H1 (cell line): ENCODE data around the gene SMIM20. TPM values are rescaled to one million over a fixed set of nuclear protein-coding genes. Genes with fewer than 3 reads are reported as not detected.

Source experiments
- CTCF ChIA-PET: fragments of 300-600 bp; sonication (Branson Sonifier 250); formaldehyde crosslinking; loops from one replicate; lab custom pipeline; 2021; ENCODE audit not compliant: partially characterized antibody; lab: Charles Lee
- POLR2A ChIA-PET: fragments of 300-600 bp; sonication (Branson Sonifier 250); formaldehyde crosslinking; loops from one replicate; lab custom pipeline; 2021; ENCODE audit warnings: inconsistent platforms; ENCODE audit not compliant: partially characterized antibody; lab: Charles Lee
- DNase-seq, 2 experiments: peaks; one replicate each; pipeline versions ENCODE4 v3.0.0 to v3.0.0-alpha.2; 2010 to 2022; ENCODE audit warnings: low spot score in 2 of 2, low read depth in 1 of 2, mixed read lengths in 1 of 2
- FAIRE-seq: peaks from 2 replicates; lab custom pipeline; 2011; peaks lifted over from hg19 to GRCh38; lab: Jason Lieb, UNC
- H2AFZ ChIP-seq: 2 replicates; pipeline ENCODE4 v1.8.1; 2012; ENCODE audit warnings: low read length, inconsistent platforms
- H2AK5ac ChIP-seq: 2 replicates; pipeline ENCODE4 v1.6.1; 2013; ENCODE audit warnings: low read depth, low read length
- H2BK120ac ChIP-seq: replicated peaks from 2 replicates; pipeline ENCODE3; 2013; ENCODE audit warnings: low read depth, low read length, inconsistent platforms
- H2BK12ac ChIP-seq: 2 replicates; pipeline ENCODE4 v1.6.1; 2013; ENCODE audit warnings: low read depth, low read length
- H2BK15ac ChIP-seq: 2 replicates; pipeline ENCODE4 v1.6.1; 2013; ENCODE audit warnings: low read length
- H2BK20ac ChIP-seq: 2 replicates; pipeline ENCODE4 v1.6.1; 2013; ENCODE audit warnings: low read length
- H2BK5ac ChIP-seq: 2 replicates; pipeline ENCODE4 v1.6.1; 2013; ENCODE audit warnings: low read depth, low read length
- H3K14ac ChIP-seq: 2 replicates; pipeline ENCODE4 v1.6.1; 2013; ENCODE audit warnings: inconsistent platforms; ENCODE audit not compliant: insufficient read length
- H3K18ac ChIP-seq: 2 replicates; pipeline ENCODE4 v1.6.1; 2013; ENCODE audit warnings: low read length; ENCODE audit errors: extremely low read depth
- H3K23ac ChIP-seq: 2 replicates; pipeline ENCODE4 v1.6.1; 2013; ENCODE audit warnings: inconsistent platforms; ENCODE audit not compliant: insufficient read length
- H3K23me2 ChIP-seq: 2 replicates; pipeline ENCODE4 v1.6.1; 2013; ENCODE audit warnings: low read depth, low read length
- H3K27ac ChIP-seq: 2 replicates; pipeline ENCODE4 v1.6.1; 2011; ENCODE audit warnings: low read depth, low read length, inconsistent platforms
- H3K27me3 ChIP-seq, 4 experiments: replicated peaks in 1 of 4; 1 replicate in 1 of 4; 2 replicates in 3 of 4; pipeline versions ENCODE4 v1.6.1 to v1.8.1; 2011 to 2013; ENCODE audit warnings: low read length in 3 of 4, mild to moderate bottlenecking in 3 of 4, inconsistent platforms in 2 of 4, mixed read lengths in 2 of 4, moderate library complexity in 1 of 4; ENCODE audit not compliant: control insufficient read depth in 3 of 4, insufficient read depth in 3 of 4; ENCODE audit errors: extremely low read depth in 1 of 4
- H3K36me3 ChIP-seq, 4 experiments: 2 replicates each; pipeline versions ENCODE4 v1.6.1 to v1.8.1; 2011 to 2013; ENCODE audit warnings: mild to moderate bottlenecking in 4 of 4, low read length in 3 of 4, moderate library complexity in 2 of 4, control low read depth in 1 of 4, inconsistent platforms in 1 of 4; ENCODE audit not compliant: insufficient read depth in 4 of 4, control insufficient read depth in 2 of 4
- H3K4ac ChIP-seq: replicated peaks from 2 replicates; pipeline ENCODE3; 2013; ENCODE audit warnings: low read length, low read depth, mixed read lengths, inconsistent platforms; ENCODE audit not compliant: insufficient read length
- H3K4me1 ChIP-seq, 4 experiments: replicated peaks in 1 of 4; 1 replicate in 1 of 4; 2 replicates in 3 of 4; pipeline versions ENCODE4 v1.6.1 to v1.8.1; 2011 to 2013; ENCODE audit warnings: low read length in 3 of 4, inconsistent platforms in 2 of 4, mixed read lengths in 1 of 4; ENCODE audit not compliant: insufficient read depth in 4 of 4, control insufficient read depth in 3 of 4
- H3K4me2 ChIP-seq, 2 experiments: 2 replicates each; pipeline versions ENCODE4 v1.6.1 to v1.8.1; 2011 to 2013; ENCODE audit warnings: low read depth in 2 of 2, low read length in 2 of 2, control low read depth in 1 of 2, inconsistent platforms in 1 of 2, mild to moderate bottlenecking in 1 of 2; ENCODE audit not compliant: insufficient read depth in 1 of 2
- H3K4me3 ChIP-seq, 4 experiments: fragments of 200-600, 300-600 bp in 1 of 4; sonication (generic), shearing (Covaris generic), sonication (Bioruptor Twin) in 1 of 4; 2 replicates each; pipeline versions ENCODE4 v1.5.1 to v1.8.1; 2011 to 2016; ENCODE audit warnings: low read length in 4 of 4, low read depth in 3 of 4, control low read depth in 2 of 4, inconsistent platforms in 2 of 4, mild to moderate bottlenecking in 2 of 4, mixed read lengths in 1 of 4, moderate library complexity in 1 of 4; ENCODE audit not compliant: insufficient read depth in 2 of 4; ENCODE audit errors: extremely low read depth in 1 of 4
- H3K56ac ChIP-seq: replicated peaks from 2 replicates; pipeline ENCODE3; 2013; ENCODE audit warnings: low read depth, mild to moderate bottlenecking, mixed read lengths, low read length, inconsistent platforms; ENCODE audit not compliant: insufficient read length
- H3K79me1 ChIP-seq: 2 replicates; pipeline ENCODE4 v1.6.1; 2013; ENCODE audit warnings: low read depth, low read length, control low read depth
- H3K79me2 ChIP-seq, 2 experiments: 2 replicates each; pipeline versions ENCODE4 v1.6.1 to v1.8.1; 2012 to 2013; ENCODE audit warnings: low read length in 2 of 2, mild to moderate bottlenecking in 2 of 2, inconsistent platforms in 1 of 2; ENCODE audit not compliant: insufficient read depth in 2 of 2, control insufficient read depth in 1 of 2
- H3K9ac ChIP-seq, 4 experiments: replicated peaks in 1 of 4; 1 replicate in 1 of 4; 2 replicates in 3 of 4; pipeline versions ENCODE4 v1.6.1 to v1.8.1; 2011 to 2013; ENCODE audit warnings: low read depth in 3 of 4, low read length in 3 of 4, control low read depth in 2 of 4, mild to moderate bottlenecking in 2 of 4, moderate library complexity in 2 of 4, inconsistent platforms in 1 of 4; ENCODE audit errors: extremely low read depth in 1 of 4
- H3K9me3 ChIP-seq, 2 experiments: 2 replicates each; pipeline versions ENCODE4 v1.6.1 to v1.8.1; 2012 to 2013; ENCODE audit warnings: mild to moderate bottlenecking in 2 of 2, moderate library complexity in 2 of 2, control low read depth in 1 of 2, inconsistent platforms in 1 of 2, low read depth in 1 of 2, low read length in 1 of 2, mixed read lengths in 1 of 2; ENCODE audit not compliant: insufficient read depth in 2 of 2
- H4K20me1 ChIP-seq, 2 experiments: replicated peaks in 1 of 2; 2 replicates each; pipeline versions ENCODE3 to v1.8.1; 2011 to 2013; ENCODE audit warnings: inconsistent platforms in 2 of 2, low read length in 2 of 2, mild to moderate bottlenecking in 1 of 2; ENCODE audit not compliant: insufficient read depth in 2 of 2, control insufficient read depth in 1 of 2
- H4K5ac ChIP-seq: 2 replicates; pipeline ENCODE4 v1.6.1; 2013; ENCODE audit warnings: low read length, low read depth, mixed read lengths, inconsistent platforms; ENCODE audit not compliant: insufficient read length
- H4K8ac ChIP-seq: 2 replicates; pipeline ENCODE4 v1.8.0; 2013; ENCODE audit warnings: mild to moderate bottlenecking, moderate library complexity, low read length, inconsistent platforms; ENCODE audit not compliant: insufficient read depth; ENCODE audit errors: extremely low read depth
- H4K91ac ChIP-seq: replicated peaks from 2 replicates; pipeline ENCODE3; 2013; ENCODE audit warnings: low read length, mixed read lengths, inconsistent platforms; ENCODE audit not compliant: insufficient read length
- CBX5 ChIP-seq: fragments of 300-800, 300-1000 bp; sonication (generic); IDR thresholded peaks from 2 replicates; pipeline ENCODE4 v1.7.1; 2016; ENCODE audit warnings: antibody characterized with exemption, low read length, low read depth
- CHD1 ChIP-seq: IDR thresholded peaks from 2 replicates; pipeline ENCODE4 v1.6.1; 2012; ENCODE audit warnings: low read depth, low read length, improper control_type of control experiment
- JUND ChIP-seq: IDR thresholded peaks from 2 replicates; pipeline ENCODE4 v1.6.1; 2011; ENCODE audit warnings: mild to moderate bottlenecking, improper control_type of control experiment, low read length
- WGBS, 2 experiments: shearing (Covaris generic) in 1 of 2; methylation state at CpG; one replicate each; pipeline versions ENCODE4 v1.1.6 to v1.1.7; 2013 to 2015; ENCODE audit warnings: low lambda C conversion rate in 2 of 2, mixed read lengths in 2 of 2, inconsistent platforms in 1 of 2, low coverage in 1 of 2, missing lambda C conversion rate in 1 of 2; ENCODE audit not compliant: insufficient replicate concordance in 2 of 2, insufficient coverage in 1 of 2, insufficient read length in 1 of 2; ENCODE audit errors: extremely low coverage in 1 of 2, missing lambda C conversion rate in 1 of 2; 5-methylcytosine and 5-hydroxymethylcytosine counted together
- polyA plus RNA-seq, 7 experiments: library from polyadenylated mRNA; depleted of rRNA in 3 of 7; stranded (reverse) in 5 of 7; unstranded in 2 of 7; fragments of >200 nt in 5 of 7; fragments of 200-250 nt in 2 of 7; gene quantifications; 1 replicate in 5 of 7; 2 replicates in 1 of 7; 4 replicates in 1 of 7; pipeline versions ENCODE4 v1.2.1 to v1.2.3, GENCODE V29; 2011 to 2013; ENCODE audit warnings: missing spikeins in 2 of 7, mixed read lengths in 2 of 7
- total RNA-seq: library from RNA; stranded (reverse); fragmentation: NEBNext Ultra II Directional; extraction: Animal tissue kit (Norgen Biotek cat#: 25700); gene quantifications from 2 replicates; pipeline ENCODE4 v1.2.1, GENCODE V29; 2021

Gene SMIM20
- total and polyA plus RNA-seq, 2 of the 8 experiments (the other 6 are each of a cell fraction or from before 2014, with no cell fraction given), result 21.9 to 36.9 TPM

DNA sequence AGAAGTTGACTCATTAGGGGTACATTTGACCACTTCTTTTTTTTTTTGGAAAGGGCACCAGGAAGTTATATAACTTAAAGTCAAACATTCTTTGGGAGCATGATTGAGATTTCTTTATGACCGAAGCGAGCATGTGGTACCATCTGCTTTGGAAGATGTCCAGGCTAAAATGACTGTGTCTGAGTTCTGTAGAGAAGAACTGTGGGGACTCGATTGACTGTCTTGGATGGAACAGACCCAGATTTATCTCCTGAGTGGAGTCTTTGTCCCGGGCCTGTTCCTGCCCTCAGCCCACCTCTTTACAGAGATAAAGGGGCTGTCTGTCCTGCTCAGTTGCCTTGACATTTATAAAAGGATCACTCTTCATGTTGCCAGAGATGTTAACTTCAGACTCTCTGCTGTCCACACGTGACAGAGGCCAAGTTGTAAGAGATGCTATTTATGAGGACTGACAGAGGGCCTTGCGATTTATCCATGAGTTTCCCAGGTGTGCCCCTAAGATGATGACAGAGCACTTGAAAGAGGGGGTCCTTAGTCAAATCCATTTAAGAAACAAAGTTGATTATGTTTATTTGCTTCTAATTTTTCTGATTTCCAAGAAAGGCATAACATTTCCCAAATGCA is 16.8 kb downstream of the SMIM20 start:
- TF ChIP-seq JUND (no peak), CHD1 (no peak), CBX5 (no peak)
- Histone ChIP-seq H3K27ac (no peak overlapping the region), H3K9me3 (no peaks in the 10 kb centered on the region), H3K27me3 (no peaks in the 10 kb centered on the region), H4K8ac (no peak overlapping the region), H2BK20ac (no peak overlapping the region), H2AFZ (no peak overlapping the region), H3K23ac (no peak overlapping the region), H2BK5ac (no peak overlapping the region), H2BK15ac (no peak overlapping the region), H3K36me3 (peaks cover 0 to 3% (median 0%) of the 10 kb centered on the region in 4 experiments; a peak in 2 of 8 replicates), H3K18ac (no peak overlapping the region), H2AK5ac (no peak overlapping the region), H3K79me1 (no peaks in the 10 kb centered on the region), H3K4me2 (no peak overlapping the region), H3K14ac (no peak overlapping the region), H3K4me3 (no peak overlapping the region), H3K4ac (no peak overlapping the region), H3K23me2 (no peaks in the 10 kb centered on the region), H3K9ac (no peak overlapping the region), H3K56ac (no peak overlapping the region), H3K4me1 (no peaks in the 10 kb centered on the region), H2BK12ac (no peak overlapping the region), H4K91ac (no peak overlapping the region), H2BK120ac (no peak overlapping the region), H4K20me1 (no peaks in the 10 kb centered on the region), H3K79me2 (no peaks in the 10 kb centered on the region), H4K5ac (no peak overlapping the region)
- 84% methylated on average over 6 of the region's 6 CpGs; no CpG with 5 or more reads in 1 of the 2 experiments for WGBS, 2 experiments
- DNase-seq (no peak), FAIRE-seq (no peak)
- ChIA-PET CTCF (interaction anchor here (1.0 to 1.5 kb wide), 3 partner anchors 13 to 57 kb away, joined by 3 to 5 read pairs (median 4); no protein-coding TSS in a partner anchor), POLR2A (no interaction called here)
